CD4-positive, alpha-beta T cell treated with Interleukin-17A for 4 hours (primary cell): ENCODE results near the gene EPS8L3.

Experiments used
- DNase-seq: peaks from one replicate; pipeline ENCODE4 v3.0.0-alpha.2; 2020; ENCODE audit warnings: mixed read lengths

The EPS8L3 gene

DNA sequence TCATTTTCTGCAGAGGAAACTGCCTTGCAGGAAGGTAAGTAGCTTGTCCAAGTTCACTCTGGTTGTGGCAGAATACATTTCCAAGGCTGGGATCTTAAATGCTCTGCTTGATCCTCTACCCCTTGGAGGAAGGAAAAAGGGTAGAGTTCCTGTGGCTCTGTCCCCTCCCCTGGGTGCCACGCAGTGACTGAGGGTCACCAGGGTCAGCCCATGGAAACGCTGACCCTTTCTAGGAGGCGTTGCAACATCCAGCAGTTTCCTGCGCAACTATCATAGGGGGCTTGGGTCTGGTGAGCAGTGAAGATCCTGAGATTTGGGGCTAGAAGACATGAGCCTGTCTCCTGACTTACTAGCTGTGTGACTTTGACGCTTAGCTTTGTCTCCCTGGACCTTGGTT is 29.4 kb upstream of the EPS8L3 start:
- DNase-seq: no peak

DNA sequence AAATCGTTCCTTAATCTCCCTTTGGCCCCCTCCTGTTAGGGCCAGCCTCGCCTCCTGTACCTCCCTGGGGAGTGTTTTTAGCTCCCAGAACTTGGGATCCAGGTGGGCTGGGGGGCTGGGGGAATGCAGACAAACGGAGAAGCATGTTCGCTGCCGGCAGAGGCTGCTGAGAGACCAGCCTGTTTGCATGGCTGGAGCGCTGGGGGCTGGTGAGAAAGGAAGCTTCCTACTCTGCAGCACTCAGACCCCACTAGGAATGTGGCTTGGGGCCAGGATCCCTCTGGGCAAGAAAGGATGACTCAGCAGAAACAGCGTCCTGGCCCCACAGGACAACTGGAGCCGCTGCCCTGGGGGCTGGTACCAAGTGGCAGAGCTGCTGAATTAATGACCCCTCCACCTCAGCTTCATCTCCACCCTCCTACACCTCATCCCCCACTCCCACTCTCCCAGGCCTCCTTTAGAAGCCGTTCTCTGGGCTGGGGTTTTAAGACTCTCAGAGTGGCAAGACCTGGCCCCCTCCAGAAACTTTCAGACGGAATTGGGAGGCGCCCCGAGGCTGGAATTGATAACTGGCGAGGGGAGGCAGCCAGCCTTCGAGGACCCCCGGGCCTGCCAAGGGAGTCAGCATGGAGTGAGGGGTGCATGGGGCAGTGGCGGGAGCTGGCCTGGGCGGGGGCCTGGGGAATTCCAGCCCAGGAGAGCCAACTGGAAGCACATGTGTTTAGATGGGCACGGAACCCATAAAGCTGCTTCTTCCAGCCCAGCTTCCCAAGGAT is 28.5 kb upstream of the EPS8L3 start:
- no peak for DNase-seq

GRCh38 chr1:109791495-109792043 is 27.8 kb upstream of the EPS8L3 start:
- no peak for DNase-seq

- DNase-seq: peak; percentile 85
These were observed 27.2 kb upstream of the EPS8L3 start for GRCh38 chr1:109790735-109791494.

DNA sequence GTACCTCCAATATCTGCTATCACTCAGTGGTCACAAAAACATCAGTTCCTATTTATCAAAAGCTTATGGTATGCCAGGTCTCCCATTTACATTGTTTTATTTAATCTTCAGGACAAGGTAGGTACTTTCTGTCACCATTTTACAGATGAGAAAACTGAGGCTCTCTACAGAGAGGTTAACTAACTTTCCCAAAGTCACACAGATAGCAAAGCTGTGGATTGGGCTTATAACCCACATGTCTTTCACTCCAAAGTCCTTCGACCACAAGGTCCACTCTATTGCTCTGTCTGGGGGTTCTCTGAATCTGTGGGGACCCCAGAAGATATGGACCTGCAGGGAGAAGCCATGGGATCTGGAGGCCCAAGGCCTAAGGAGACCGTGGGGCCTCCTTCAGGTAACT is 26.6 kb upstream of the EPS8L3 start:
- no peak for DNase-seq

DNA sequence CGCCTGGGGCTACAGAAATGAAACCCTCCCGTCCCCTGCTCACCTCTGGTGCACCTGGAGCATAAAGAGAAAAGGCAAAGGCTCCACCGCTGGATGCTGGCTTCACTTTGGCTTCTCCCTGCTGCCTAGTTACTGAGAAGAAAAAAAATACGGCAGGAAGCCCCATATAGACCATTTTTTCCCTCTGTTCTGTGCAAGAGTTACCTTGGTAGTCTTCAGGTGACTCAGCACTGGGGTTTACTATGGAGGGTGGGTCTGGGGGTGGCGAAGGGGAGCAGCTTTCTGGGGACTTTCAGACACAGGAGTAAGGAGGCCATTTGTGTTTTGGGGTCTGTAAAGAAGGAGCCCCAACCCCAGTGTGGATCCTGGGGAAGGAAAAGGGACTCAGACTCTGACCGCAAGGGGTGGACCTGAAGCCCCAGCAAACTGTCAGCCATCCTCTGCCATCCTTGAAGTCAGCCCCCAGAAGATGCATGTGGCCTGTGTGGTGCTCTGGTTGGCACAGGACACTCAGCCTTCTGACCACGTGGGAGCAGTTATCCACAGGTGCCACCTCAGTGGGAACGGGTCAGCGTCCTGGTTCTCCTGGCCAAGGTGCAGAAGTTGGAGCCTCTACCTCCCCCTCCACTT is 25.9 kb upstream of the EPS8L3 start:
- no peak for DNase-seq

DNA sequence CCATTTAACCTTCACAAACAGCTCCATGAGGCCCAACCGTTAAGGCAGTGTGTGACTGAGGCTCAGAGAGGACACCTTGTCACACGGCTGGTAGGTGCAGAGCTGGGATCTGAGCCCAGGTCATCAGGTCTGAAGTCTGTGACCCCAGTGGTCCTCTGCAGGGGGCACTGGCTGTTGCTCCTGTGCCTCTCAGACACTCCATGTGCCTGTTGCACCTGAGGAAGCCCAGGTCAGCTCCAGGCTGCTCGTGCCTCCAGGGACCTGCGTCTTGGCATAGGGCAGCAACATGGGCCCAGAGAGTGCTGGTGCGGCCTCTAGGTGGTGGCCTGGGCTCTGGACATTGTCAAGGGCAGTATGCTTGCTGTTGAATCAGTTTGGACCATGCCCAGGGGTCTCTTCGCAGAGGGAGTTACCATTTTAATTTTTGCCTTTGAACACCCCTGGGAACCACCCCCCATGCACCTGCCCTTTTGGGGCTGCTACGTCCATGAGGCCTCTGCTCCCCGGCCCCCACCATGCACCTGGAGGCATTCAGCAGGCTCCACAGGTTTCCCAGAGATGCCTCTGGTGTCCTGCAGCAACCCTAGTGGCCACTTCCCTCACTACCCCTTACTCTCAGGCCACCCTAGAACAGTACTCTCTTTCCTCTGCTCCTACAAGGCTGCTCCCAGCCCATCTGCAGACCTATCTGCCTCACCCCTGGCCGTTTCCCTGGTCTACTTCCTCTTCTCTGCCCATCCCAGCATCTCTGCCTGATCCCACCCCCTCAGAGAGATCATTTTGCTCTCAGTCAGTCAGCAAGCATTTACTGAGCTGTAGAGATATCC is 25.2 kb upstream of the EPS8L3 start:
- no peak for DNase-seq

GRCh38 chr1:109787845-109788601 is 24.3 kb upstream of the EPS8L3 start:
- no peak for DNase-seq

- DNase-seq: no peak
These were observed 23.6 kb upstream of the EPS8L3 start for GRCh38 chr1:109787211-109787844.

GRCh38 chr1:109786531-109787021 is 22.9 kb upstream of the EPS8L3 start:
- no peak for DNase-seq

GRCh38 chr1:109786112-109786480 is 22.4 kb upstream of the EPS8L3 start:
- DNase-seq: no peak

GRCh38 chr1:109785446-109786111 is 21.9 kb upstream of the EPS8L3 start:
- no peak for DNase-seq

GRCh38 chr1:109784551-109785252 is 21.0 kb upstream of the EPS8L3 start:
- no peak for DNase-seq

- DNase-seq: no peak
These were observed 19.7 kb upstream of the EPS8L3 start for GRCh38 chr1:109783436-109783835.

GRCh38 chr1:109782927-109783326 is 19.2 kb upstream of the EPS8L3 start:
- no peak for DNase-seq

DNA sequence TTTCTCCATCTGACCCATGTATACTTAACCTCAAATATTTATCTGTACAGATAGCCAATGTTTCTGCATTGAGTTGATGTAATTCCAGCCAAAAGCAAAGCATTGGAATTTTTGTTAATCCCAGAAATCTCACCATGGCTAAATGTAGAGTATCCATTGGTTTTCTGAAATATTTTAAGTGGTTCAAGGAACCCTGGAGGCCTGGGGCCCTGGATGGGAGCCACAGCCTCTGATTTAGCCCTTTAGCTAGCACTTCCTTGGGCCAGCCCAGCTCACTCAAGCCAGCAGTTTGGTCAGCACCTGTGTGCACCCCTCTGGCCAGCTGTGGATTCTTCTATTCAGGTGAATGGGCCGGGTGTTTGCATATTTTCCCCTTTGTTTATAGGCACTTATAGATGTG is 18.8 kb upstream of the EPS8L3 start:
- DNase-seq: no peak

- no peak for DNase-seq
These were observed 18.1 kb upstream of the EPS8L3 start for GRCh38 chr1:109781806-109782205.

DNA sequence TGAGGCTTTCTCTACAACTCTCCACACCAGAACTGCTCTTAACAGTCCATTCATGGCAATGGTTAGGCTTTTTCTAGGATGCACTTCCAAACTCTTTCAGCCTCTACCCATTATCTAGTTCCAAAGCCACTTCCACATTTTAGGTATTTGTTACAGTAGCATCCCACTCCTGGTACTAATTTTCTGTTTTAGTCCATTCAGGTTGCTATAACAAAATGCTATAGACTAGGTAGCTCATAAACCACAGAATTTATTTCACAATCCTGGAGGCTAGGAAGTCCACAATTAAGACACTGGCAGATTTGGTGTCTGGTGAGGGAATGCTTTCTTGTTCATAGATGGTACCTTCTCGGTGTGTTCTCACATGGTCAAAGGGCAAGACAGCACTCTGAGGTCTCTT is 17.3 kb upstream of the EPS8L3 start:
- no peak for DNase-seq

DNA sequence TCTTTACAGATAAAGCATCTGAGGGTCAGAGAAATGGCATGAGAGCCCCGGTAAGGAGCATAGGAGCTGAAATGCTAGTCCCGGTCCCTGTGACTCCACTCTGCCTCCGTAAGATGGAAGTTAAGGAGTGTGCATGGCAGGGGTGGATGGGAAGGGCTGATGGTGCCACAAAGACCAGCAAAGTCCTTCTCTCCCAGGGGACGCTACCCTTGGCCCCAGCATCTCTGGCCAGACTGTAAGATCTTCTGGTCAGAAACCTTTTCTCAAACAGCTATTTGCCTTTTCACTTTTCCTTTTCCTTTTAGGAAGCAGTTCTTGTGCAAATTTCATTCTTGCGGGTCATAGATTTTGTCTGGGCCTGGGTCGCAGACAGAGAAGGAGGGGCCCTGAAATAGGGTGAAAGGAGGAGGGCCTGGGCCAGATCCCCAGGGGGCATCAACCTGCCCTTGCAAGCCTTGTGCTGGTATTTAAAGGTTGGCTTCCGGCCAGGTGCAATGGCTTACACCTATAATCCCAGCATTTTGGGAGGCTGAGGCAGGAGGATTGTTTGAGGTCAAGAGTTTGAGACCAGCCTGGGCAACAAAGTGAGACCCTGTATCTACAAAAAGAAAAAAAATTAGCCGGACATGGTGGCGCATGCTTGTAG is 14.4 kb upstream of the EPS8L3 start:
- DNase-seq: no peak

GRCh38 chr1:109777436-109777835 is 13.7 kb upstream of the EPS8L3 start:
- DNase-seq: no peak
